SU-DHL-6 (cell line): Measurements from ENCODE around the gene ACBD4.

Experiments
- CTCF ChIP-seq: fragments of 200-600 bp; sonication (generic); IDR thresholded peaks from one replicate; pipeline ENCODE4 v1.5.1; 2017; ENCODE audit warnings: antibody characterized with exemption, mild to moderate bottlenecking, low read length, moderate library complexity; ENCODE audit not compliant: insufficient read depth, poor library complexity, severe bottlenecking
- EZH2phosphoT487 ChIP-seq: fragments of 200-600 bp; sonication (generic), shearing (Covaris generic); conservative IDR thresholded peaks from 2 replicates; pipeline ENCODE4 v1.6.1; 2018; ENCODE audit warnings: mild to moderate bottlenecking, antibody characterized with exemption, low read length, moderate library complexity, mixed read lengths

- TF ChIP-seq CTCF (no peak), EZH2phosphoT487 (no peak)
Observed at GRCh38 chr17:45117848-45118646, 17.4 kb upstream of the ACBD4 start.
